Activated T-cell treated with anti-CD3 and anti-CD28 coated beads for 24 hours (primary cell): ENCODE data around the gene WNT9B.
A peak's percentile ranks its signal among the peaks of the same experiment; 100 is the strongest.

Source experiments
- DNase-seq: peaks from one replicate; pipeline ENCODE4 v3.0.0-alpha.2; 2020; ENCODE audit warnings: low read depth

WNT9B gene, protein sequence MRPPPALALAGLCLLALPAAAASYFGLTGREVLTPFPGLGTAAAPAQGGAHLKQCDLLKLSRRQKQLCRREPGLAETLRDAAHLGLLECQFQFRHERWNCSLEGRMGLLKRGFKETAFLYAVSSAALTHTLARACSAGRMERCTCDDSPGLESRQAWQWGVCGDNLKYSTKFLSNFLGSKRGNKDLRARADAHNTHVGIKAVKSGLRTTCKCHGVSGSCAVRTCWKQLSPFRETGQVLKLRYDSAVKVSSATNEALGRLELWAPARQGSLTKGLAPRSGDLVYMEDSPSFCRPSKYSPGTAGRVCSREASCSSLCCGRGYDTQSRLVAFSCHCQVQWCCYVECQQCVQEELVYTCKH

GRCh38 chr17:46851029-46851741, at the start of gene WNT9B:
Gene WNT9B (plus strand): TSS chr17:46851583. CDS start chr17:46851639, 56 bp downstream.
- DNase-seq, result peak; percentile 4

DNA sequence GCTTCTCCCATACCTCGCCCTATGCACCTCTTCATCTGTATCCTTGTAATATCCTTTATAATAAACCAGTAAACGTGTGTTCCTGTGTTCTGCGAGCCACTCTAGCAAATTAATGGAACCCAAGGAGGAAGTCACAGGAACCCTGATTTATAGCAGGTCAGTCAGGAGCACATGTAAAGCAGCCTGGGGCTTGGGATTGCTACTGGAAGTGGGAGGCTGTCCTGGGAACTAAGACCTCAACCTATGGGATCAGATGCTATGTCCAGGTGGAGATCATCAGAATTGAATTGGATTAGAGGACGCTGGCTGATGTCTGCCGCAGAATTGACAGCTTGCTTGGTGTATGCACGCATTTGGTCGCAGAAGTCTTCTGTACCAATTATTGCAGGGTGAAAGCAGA, 48.6 kb upstream of the WNT9B start:
- no peak for DNase-seq

DNA sequence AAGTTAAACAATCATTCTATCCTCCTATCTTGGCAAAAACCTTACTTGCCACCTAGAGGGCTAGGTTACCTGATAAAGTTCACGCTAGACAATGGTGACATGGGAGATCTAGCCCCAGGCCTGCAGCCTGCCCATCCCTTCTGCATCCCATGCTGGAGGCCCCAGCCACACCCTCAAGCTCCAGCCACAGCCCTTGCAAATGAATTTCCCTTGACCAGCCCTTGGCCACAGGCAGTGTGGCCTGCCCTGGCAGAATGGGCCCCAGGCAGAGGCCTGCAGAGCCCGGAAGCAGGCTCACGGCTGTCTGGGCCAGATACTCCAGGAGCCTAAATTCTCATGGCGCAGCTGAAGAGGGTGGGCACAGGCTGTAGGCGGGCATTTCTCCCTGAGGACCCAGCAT, 47.8 kb upstream of the WNT9B start:
- no peak for DNase-seq

GRCh38 chr17:46805771-46806170, 45.6 kb upstream of the WNT9B start:
- DNase-seq, result no peak

DNA sequence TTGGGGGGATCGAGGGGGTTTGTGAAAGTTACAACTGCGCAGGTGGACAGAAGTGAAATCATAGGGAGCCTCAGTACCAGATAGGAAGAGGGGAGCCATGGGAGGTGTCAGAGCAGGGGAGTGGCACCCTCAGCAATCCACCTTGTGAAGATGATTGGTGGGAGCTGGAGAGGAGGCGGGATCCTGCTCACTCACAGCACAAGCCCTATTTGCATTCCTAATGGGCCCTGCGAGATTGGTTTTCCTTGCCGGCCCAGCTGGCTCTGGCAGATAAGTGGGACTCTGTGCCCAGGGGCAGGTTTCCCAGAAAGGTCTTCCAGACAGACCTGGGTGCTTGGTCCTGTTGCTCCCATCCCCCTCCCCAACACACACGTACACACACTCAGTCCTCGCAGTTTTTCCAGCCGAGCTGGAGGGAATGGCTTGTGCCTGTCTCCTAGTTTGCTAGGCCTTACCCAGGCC, 42.2 kb upstream of the WNT9B start:
- no peak for DNase-seq

- no peak for DNase-seq
Observed at GRCh38 chr17:46810837-46811236, 40.5 kb upstream of the WNT9B start.

- no peak for DNase-seq
Observed at GRCh38 chr17:46811978-46812583, 39.3 kb upstream of the WNT9B start.

DNA sequence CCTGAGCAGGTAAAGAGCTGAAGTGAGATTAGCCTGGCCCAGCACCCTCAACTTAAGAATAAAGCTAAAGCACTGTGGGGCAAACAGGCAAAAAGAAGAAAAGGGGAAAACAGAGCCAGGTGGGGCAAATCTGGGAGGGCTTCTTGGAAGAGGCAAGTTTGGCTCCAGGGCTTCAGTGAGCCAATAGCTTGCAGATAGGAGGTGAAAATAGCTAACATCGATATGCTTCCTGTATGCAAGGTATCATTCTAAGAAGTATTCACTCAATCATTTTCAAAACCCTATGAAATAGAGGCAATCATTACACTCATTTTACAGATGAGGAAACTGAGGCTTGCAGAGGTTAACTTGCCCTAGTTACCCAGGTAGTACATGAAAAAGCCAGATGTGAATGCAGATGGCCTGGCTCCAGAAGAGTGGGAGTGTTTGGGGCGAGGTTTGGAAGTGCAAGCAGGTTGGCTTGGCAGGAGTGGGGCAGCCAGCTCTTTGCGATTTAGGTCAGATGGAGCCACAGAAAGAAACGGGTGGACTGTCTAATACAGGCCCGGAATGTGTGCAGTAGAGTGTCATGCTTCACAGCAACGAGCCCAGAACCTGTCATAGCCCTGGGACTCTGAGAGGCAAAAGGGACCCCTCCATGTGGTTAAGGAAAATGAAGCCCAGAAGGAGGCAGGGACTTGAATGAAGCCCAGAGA, 38.6 kb upstream of the WNT9B start:
- DNase-seq, result no peak

- no peak for DNase-seq
Observed at GRCh38 chr17:46813920-46814319, 37.5 kb upstream of the WNT9B start.

GRCh38 chr17:46814446-46814845, 36.9 kb upstream of the WNT9B start:
- DNase-seq, result no peak

DNA sequence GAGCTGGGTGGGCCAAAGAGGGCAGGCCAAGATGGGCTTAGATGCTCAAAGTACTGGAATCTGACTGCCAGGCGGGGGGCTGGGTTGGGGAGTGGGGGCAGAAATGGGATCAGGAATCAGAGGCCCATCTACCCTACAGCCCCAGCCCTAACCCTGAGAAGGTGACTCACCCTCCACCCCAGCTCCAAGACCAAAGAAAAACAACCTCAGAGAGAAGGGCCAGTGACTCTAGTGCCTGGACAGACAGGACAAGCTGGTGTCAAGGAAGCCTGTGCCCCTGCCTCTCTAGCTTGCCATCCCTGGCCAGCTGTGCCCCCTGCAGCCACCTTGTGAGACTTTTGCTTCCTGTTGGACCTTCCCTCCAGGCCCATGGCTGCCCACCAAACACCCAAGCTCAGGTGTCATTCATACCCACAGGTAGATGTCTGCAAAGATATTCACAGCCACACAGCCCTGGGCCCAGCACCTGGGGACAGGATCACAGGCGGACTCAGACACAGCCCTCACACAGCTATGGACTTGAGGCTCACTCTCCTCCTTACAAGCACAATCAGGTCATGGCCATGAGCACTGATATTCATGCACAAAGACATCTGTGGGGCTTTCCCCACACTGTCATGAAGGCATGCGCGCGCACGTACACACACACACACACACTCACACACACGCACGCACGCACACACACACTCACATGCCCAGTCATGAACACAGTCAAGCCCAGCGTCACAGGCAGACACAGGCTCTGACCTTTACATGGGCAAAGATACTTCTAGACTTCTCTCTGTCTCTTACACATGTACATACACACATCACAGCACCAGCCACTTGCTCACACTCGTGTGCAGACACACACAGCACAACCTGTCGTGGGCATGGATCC, 35.7 kb upstream of the WNT9B start:
- no peak for DNase-seq

DNA sequence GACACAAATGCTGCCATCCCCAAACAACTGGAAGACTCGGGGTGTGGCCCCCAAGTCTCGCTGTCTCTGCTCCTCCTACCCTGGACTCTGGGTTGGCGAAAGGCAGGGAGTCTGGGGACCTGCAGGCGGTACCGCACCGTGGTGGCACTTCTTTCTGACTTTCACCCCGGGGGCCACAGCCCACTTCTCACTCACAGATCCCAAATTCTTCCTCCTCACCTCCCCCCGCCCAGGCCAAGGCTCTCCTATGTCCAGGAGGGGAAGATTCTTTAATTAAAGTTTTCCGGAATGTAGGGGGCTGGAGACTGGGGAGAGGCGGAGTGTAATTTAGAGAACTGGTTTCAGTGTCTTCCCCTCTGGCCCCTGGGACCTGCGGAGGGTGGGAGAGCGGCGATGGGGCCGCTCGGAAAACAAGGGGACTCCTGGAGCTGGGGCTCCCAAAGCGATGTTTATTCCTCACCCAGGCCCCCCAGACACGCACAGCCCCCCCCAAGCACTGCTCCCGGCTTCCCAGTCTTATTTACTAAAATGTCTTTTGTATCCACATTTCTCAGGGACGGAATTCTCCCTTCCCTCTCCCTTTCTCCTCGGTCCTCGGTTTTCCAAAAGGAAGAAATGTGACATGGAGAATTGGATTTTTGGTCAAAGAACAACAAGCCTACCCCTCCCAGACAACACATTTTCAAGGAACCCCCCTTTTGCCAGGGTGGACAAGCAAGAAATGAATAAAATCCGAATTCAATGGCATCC, 34.1 kb upstream of the WNT9B start:
- no peak for DNase-seq

DNA sequence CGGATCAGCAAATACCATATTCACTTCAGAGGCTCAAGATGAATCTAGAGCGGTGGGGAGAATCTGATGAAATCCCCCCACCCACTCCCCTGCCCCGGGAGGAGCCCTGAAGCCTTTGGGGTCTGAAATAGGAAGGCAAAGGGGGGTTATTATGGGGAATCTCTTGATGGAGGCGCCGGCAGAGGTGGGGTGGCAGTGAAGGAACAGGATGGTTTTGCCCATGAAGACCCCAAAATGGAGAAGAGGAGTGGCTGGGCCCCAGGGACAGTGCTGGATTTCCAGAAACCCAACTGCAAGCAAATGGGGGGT, 33.5 kb upstream of the WNT9B start:
- DNase-seq, result no peak

- peak; percentile 31 for DNase-seq
Observed at GRCh38 chr17:46818316-46818928, 33.0 kb upstream of the WNT9B start, which contains the start of gene WNT3. Gene WNT3 (minus strand): TSS chr17:46818692. CDS start chr17:46818597, 95 bp downstream.

DNA sequence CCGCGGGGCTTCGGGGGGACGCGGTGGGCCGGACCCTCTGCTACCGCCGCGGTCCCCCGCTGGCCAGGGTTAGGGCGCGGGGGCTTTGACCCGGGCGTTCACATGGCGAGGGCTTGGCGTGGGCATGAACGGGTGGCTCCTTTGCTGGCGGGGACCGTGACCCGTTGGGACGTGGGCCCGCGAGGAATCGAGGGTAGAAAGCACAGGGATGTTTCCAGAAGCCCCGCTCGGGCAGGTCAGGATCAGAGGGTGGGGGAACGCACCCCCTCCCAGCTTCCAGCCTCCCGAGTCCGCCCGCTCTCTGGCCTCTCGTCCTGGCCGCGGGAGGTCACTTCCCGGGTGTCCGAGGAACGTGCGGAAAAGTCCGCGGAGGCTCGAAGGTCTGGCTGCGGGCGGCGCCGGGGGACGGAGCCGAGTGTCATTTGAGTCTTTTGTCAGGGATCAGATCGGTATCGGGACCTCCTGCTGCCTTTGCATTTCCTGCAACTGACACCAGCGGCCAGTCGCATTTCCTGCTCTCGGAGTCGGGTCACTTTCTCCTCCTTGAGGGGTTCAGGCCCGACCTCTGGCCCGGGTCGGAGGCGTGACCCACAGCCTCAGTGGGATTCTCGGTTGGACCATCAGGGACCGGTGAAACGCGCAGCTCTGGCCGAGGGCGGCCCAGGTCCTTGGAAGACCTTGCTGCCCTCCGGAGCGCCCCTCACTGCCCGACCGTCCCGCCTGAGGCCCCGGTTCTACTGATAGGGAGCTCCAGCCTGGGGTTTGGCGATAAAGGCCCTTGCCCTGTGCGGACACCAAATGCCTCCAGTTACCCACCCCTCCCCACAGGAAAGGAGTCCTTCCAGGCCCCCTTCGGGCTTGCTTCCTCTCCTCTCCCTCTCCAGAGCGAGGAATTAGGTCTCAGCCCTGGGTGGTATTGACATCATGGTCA, 32.2 kb upstream of the WNT9B start:
- DNase-seq, result no peak

GRCh38 chr17:46819906-46820351, 31.5 kb upstream of the WNT9B start:
- DNase-seq, result no peak

DNA sequence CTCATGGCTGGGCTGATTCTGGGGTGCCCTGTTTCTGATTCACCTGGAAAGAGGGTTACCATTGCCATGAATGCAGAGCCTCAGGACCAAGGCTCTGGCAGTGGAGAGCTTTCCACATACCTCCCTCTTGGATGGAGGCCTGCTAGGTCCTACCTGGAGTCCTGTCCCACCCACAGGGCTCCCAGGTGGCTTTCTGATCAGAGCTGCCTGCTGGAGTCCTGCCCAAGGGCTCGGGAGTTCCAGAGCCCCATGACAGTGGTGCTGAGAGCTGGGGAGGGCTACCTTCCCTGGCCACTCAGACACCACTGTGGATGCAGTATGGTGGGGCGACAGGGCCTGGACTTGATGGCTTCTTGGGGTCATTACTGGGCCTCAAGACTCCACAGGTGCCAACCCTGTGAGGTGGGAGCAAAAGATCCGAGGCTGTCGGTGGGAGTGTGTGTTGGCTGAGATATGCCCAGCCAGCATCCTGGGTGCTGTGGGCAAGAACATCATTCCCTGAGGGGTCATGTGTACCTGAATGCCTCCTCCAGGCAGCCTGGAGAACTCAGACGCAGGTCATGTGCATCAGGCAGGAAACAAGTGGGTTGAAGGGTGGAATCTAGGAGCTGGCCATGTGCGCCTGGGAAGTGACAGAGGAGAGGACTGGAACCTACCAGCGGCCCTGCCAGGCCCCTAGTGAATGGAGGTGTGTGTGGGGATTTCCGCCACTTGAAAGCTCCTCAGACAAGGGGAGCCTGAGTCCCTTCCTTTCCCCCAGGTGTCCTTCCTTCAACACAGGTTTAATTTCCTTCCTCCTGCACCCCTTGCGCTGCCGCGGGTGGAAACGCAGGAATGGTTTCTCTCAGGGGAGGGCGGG, 30.6 kb upstream of the WNT9B start:
- no peak for DNase-seq
